ENCODE data around the gene MYOCD. TPM values are rescaled to one million over a fixed set of nuclear protein-coding genes. Genes with fewer than 3 reads are reported as not detected.

MYOCD gene
- total RNA-seq, 4 donors from 2014 or later = 96.2 to 211 (median 124) TPM

GRCh38 chr17:12744298-12744697 lies 78.6 kb downstream of the MYOCD start:
- 56% methylated on average over 1 of the region's 5 CpGs for WGBS
- DNase-seq (ENCODE audit: extremely low spot score) = no peak
- no peaks in the 10 kb centered on the region for H3K9me3 ChIP-seq
- H3K36me3 ChIP-seq = peaks cover 0 to 43% (median 14%) of the 10 kb centered on the region in 4 donors
- peaks cover 14 to 35% (median 25%) of the 10 kb centered on the region in 4 donors for H3K4me1 ChIP-seq
- TF ChIP-seq POLR2AphosphoS5 (IDR thresholded peaks at IDR 0.05) = peak in 1 of 2 donors; percentile 10
- no peak for TF ChIP-seq EP300 (IDR thresholded peaks at IDR 0.05)
- H3K27ac ChIP-seq (replicated peaks in 1 of 4) = peak overlapping the region; percentile 10 to 48 (median 39)
- no peak overlapping the region for H3K4me3 ChIP-seq
- no peaks in the 10 kb centered on the region for H3K27me3 ChIP-seq
- intact Hi-C loops (cut with DNase I) = loop anchor here (5.0 to 10.0 kb wide), 4 partner anchors 77 to 569 kb away; partner anchors contain the start of gene MYOCD

DNA sequence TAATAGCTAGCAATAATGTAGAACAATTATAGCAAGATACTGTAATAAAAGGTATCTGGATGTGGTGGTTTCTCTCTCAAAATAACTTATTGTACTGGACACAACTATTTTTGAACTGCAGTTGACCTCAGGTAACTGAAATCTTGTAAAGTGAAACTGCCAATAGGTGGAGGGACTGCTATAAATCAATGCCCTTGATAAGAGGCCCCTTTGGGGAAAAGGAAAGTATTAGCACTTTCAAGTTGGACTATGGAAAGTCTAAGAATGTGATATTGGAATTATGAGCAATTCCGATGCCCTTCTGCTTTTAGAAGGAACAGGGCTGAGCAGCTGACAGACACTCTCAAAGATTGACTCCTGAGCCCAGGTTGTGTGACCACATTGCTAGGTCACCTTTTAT lies 79.1 kb downstream of the MYOCD start:
- H3K4me1 ChIP-seq = peaks cover 14 to 35% (median 25%) of the 10 kb centered on the region in 4 donors
- TF ChIP-seq POLR2A (IDR thresholded peaks at IDR 0.05; ENCODE audit: low read depth) (no peak), EP300 (IDR thresholded peaks at IDR 0.05) (no peak), POLR2AphosphoS5 (IDR thresholded peaks at IDR 0.05) (no peak)
- TF ChIP-seq, protein P1, sequence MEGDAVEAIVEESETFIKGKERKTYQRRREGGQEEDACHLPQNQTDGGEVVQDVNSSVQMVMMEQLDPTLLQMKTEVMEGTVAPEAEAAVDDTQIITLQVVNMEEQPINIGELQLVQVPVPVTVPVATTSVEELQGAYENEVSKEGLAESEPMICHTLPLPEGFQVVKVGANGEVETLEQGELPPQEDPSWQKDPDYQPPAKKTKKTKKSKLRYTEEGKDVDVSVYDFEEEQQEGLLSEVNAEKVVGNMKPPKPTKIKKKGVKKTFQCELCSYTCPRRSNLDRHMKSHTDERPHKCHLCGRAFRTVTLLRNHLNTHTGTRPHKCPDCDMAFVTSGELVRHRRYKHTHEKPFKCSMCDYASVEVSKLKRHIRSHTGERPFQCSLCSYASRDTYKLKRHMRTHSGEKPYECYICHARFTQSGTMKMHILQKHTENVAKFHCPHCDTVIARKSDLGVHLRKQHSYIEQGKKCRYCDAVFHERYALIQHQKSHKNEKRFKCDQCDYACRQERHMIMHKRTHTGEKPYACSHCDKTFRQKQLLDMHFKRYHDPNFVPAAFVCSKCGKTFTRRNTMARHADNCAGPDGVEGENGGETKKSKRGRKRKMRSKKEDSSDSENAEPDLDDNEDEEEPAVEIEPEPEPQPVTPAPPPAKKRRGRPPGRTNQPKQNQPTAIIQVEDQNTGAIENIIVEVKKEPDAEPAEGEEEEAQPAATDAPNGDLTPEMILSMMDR (IDR thresholded peaks at IDR 0.05) = no peak
- peaks cover 0 to 40% (median 11%) of the 10 kb centered on the region in 4 donors for H3K36me3 ChIP-seq
- no peak for DNase-seq (ENCODE audit: extremely low spot score)
- intact Hi-C loops (cut with DNase I) = loop anchor here (5.0 to 10.0 kb wide), 4 partner anchors 77 to 570 kb away; partner anchors contain the start of gene MYOCD
- H3K9me3 ChIP-seq = no peaks in the 10 kb centered on the region
- no peaks in the 10 kb centered on the region for H3K27me3 ChIP-seq
- H3K4me3 ChIP-seq = no peak overlapping the region
- 88% methylated on average over 1 of the region's 1 CpG for WGBS
- H3K27ac ChIP-seq (replicated peaks in 1 of 4) = peak overlapping the region; percentile 10 to 48 (median 39)

- no peaks in the 10 kb centered on the region for H3K27me3 ChIP-seq
- intact Hi-C loops (cut with DNase I) = loop anchor here (10.0 kb wide), 2 partner anchors 201 to 571 kb away; no protein-coding TSS in a partner anchor
- H3K27ac ChIP-seq (replicated peaks in 1 of 4) = no peak overlapping the region
- TF ChIP-seq, protein P1 (IDR thresholded peaks at IDR 0.05) = no peak
- TF ChIP-seq POLR2A (IDR thresholded peaks at IDR 0.05; ENCODE audit: low read depth) (no peak), POLR2AphosphoS5 (IDR thresholded peaks at IDR 0.05) (no peak), EP300 (IDR thresholded peaks at IDR 0.05) (no peak)
- H3K36me3 ChIP-seq = peaks cover 0 to 41% (median 11%) of the 10 kb centered on the region in 4 donors
- 80% methylated on average over 6 of the region's 7 CpGs for WGBS
- H3K9me3 ChIP-seq = no peaks in the 10 kb centered on the region
- no peak overlapping the region for H3K4me3 ChIP-seq
- no peak for DNase-seq (ENCODE audit: extremely low spot score)
- H3K4me1 ChIP-seq = peaks cover 14 to 35% (median 25%) of the 10 kb centered on the region in 4 donors
Measured at GRCh38 chr17:12745486-12745885, 79.8 kb downstream of the MYOCD start.

DNA sequence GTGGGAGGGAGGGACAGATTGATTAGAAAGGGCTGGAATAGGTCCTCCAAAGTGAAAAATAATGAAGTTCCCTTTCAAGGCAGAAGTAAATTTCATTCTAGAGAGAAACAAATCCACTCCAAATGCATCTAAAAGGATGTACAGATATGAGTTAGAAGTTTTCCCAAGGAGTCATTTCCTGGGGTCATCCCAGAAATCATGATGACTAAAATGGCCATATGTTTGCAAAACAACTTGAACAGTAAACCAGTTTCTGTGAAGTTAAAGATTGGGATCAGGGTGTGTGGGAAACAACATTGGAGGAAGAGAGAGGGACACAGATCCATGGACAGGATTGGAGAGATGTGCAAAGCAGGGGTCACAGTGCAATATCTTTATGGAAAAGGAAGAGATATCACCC lies 91.1 kb downstream of the MYOCD start:
- no peaks in the 10 kb centered on the region for H3K27me3 ChIP-seq
- no peak for TF ChIP-seq POLR2A (IDR thresholded peaks at IDR 0.05; ENCODE audit: low read depth)
- no peak for TF ChIP-seq EP300 (IDR thresholded peaks at IDR 0.05)
- TF ChIP-seq, protein P1 (IDR thresholded peaks at IDR 0.05) = no peak
- no peak for TF ChIP-seq POLR2AphosphoS5 (IDR thresholded peaks at IDR 0.05)
- H3K4me3 ChIP-seq = no peak overlapping the region
- H3K9me3 ChIP-seq = no peaks in the 10 kb centered on the region
- H3K4me1 ChIP-seq = no peaks in the 10 kb centered on the region
- no peak for DNase-seq (ENCODE audit: extremely low spot score)
- peaks cover 21 to 82% (median 62%) of the 10 kb centered on the region in 4 donors for H3K36me3 ChIP-seq
- no peak overlapping the region for H3K27ac ChIP-seq (replicated peaks in 1 of 4)
- intact Hi-C loops (cut with DNase I) = no loop called here

DNA sequence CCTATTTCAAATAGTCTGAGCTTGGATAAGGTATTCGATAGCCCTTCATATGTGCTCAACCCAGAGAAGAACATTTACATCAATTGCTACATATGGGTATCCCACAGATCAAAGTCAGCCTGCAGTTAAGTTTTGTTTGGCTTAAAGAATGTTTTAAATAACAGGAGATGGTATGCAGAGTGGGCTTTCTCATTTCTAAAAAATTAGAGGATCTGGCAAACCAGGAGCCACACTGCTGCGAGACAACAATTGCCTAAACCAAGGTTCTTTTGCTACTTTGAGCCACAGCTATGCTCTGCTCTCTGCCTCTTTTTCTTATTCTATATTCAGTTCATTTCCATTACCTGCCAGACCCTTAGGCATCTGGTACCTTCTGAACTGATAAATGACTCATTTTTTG lies 93.4 kb downstream of the MYOCD start:
- no peak for DNase-seq (ENCODE audit: extremely low spot score)
- intact Hi-C loops (cut with DNase I) = no loop called here
- no peak overlapping the region for H3K27ac ChIP-seq (replicated peaks in 1 of 4)
- WGBS = 63% methylated on average over 2 of the region's 2 CpGs
- H3K36me3 ChIP-seq = peaks cover 8 to 81% (median 50%) of the 10 kb centered on the region in 4 donors
- H3K9me3 ChIP-seq = no peaks in the 10 kb centered on the region
- H3K4me1 ChIP-seq = no peaks in the 10 kb centered on the region
- H3K4me3 ChIP-seq = no peak overlapping the region
- H3K27me3 ChIP-seq = no peaks in the 10 kb centered on the region
- TF ChIP-seq POLR2AphosphoS5 (IDR thresholded peaks at IDR 0.05) (no peak), POLR2A (IDR thresholded peaks at IDR 0.05; ENCODE audit: low read depth) (no peak), EP300 (IDR thresholded peaks at IDR 0.05) (no peak)
- TF ChIP-seq, protein P1 (IDR thresholded peaks at IDR 0.05) = no peak

Measured in esophagus muscularis mucosa (tissue), 4 donors.